Neural cell (in vitro differentiated cells): ENCODE measurements around the gene FAM181B. TPM values are rescaled to one million over a fixed set of nuclear protein-coding genes. Genes with fewer than 3 reads are reported as not detected.

Experiments
- H2AFZ ChIP-seq: fragments of 200-600, 300-800 bp; sonication (generic), shearing (Covaris generic); 2 replicates; pipeline ENCODE4 v1.6.0; 2014; ENCODE audit warnings: low read depth, mild to moderate bottlenecking, antibody characterized with exemption, low read length, moderate library complexity
- H3F3A ChIP-seq: fragments of 200-600 bp; shearing (Covaris generic); 2 replicates; pipeline ENCODE4 v1.6.1; 2016; ENCODE audit warnings: mild to moderate bottlenecking, moderate library complexity, mixed read lengths, antibody characterized with exemption, low read length; ENCODE audit not compliant: insufficient read depth, poor library complexity, severe bottlenecking
- H3K27ac ChIP-seq: fragments of 200-600, 300-800 bp; sonication (generic), shearing (Covaris generic); 2 replicates; pipeline ENCODE4 v1.5.1; 2014; ENCODE audit warnings: mild to moderate bottlenecking, low read length, moderate library complexity
- H3K27me3 ChIP-seq: fragments of 300-800, 200-600 bp; sonication (generic), shearing (Covaris generic); 2 replicates; pipeline ENCODE4 v1.6.0; 2014; ENCODE audit warnings: mild to moderate bottlenecking, low read depth, low read length, moderate library complexity; ENCODE audit not compliant: insufficient read depth
- H3K36me3 ChIP-seq: fragments of 300-800, 200-600 bp; sonication (generic), shearing (Covaris generic); 2 replicates; pipeline ENCODE4 v1.5.1; 2014; ENCODE audit warnings: mild to moderate bottlenecking, antibody characterized with exemption, low read length, moderate library complexity; ENCODE audit not compliant: insufficient read depth
- H3K4me2 ChIP-seq: fragments of 300-800, 200-600 bp; sonication (generic), shearing (Covaris generic); 2 replicates; pipeline ENCODE4 v1.6.0; 2014; ENCODE audit warnings: mild to moderate bottlenecking, low read length
- H3K4me3 ChIP-seq: fragments of 300-800, 200-600 bp; sonication (generic), shearing (Covaris generic); 2 replicates; pipeline ENCODE4 v1.5.1; 2014; ENCODE audit warnings: mild to moderate bottlenecking, low read length, moderate library complexity
- H3K79me2 ChIP-seq: fragments of 200-600 bp; shearing (Covaris generic); replicated peaks from 2 replicates; pipeline ENCODE4 v1.6.0; 2014; ENCODE audit warnings: mild to moderate bottlenecking, low read length, moderate library complexity; ENCODE audit not compliant: insufficient read depth
- H3K9ac ChIP-seq: fragments of 300-800, 200-600 bp; sonication (generic), shearing (Covaris generic); 2 replicates; pipeline ENCODE4 v1.6.1; 2016; ENCODE audit warnings: mild to moderate bottlenecking, low read length, mixed read lengths
- H3K9me2 ChIP-seq: fragments of 200-600 bp; shearing (Covaris generic); 2 replicates; pipeline ENCODE4 v1.6.1; 2016; ENCODE audit warnings: mild to moderate bottlenecking, low read length, mixed read lengths; ENCODE audit not compliant: insufficient read depth
- H3K9me3 ChIP-seq: fragments of 200-600, 300-800 bp; sonication (generic), shearing (Covaris generic); 2 replicates; pipeline ENCODE4 v1.6.1; 2016; ENCODE audit warnings: mild to moderate bottlenecking, mixed run types, low read length, moderate library complexity, mixed read lengths
- H4K20me1 ChIP-seq: fragments of 200-600 bp; shearing (Covaris generic); 2 replicates; pipeline ENCODE4 v1.6.1; 2016; ENCODE audit warnings: mild to moderate bottlenecking, mixed run types; ENCODE audit not compliant: insufficient read depth
- CTCF ChIP-seq: fragments of 450-650 bp; IDR thresholded peaks from 2 replicates; pipeline ENCODE4 v1.5.1; 2014; ENCODE audit warnings: antibody characterized with exemption, mild to moderate bottlenecking, moderate library complexity; ENCODE audit not compliant: poor library complexity, severe bottlenecking
- EP300 ChIP-seq: fragments of 450-650 bp; conservative IDR thresholded peaks from 2 replicates; pipeline ENCODE4 v1.6.1; 2014; ENCODE audit warnings: antibody characterized with exemption, mild to moderate bottlenecking, moderate library complexity; ENCODE audit not compliant: poor library complexity, severe bottlenecking
- EZH2 ChIP-seq: fragments of 200-600, 300-800 bp; shearing (Covaris generic), sonication (generic); IDR thresholded peaks from 2 replicates; pipeline ENCODE4 v1.6.1; 2014; ENCODE audit warnings: antibody characterized with exemption, low read length, borderline replicate concordance, mild to moderate bottlenecking; ENCODE audit not compliant: insufficient read depth, poor library complexity, severe bottlenecking
- MXI1 ChIP-seq: fragments of 450-650 bp; conservative IDR thresholded peaks from 2 replicates; pipeline ENCODE4 v1.6.1; 2014; ENCODE audit warnings: antibody characterized with exemption, mild to moderate bottlenecking; ENCODE audit not compliant: poor library complexity, severe bottlenecking
- POLR2AphosphoS5 ChIP-seq: IDR thresholded peaks from 2 replicates; pipeline ENCODE4 v1.6.1; 2012
- RAD21 ChIP-seq: fragments of 450-650 bp; conservative IDR thresholded peaks from 2 replicates; pipeline ENCODE4 v1.6.1; 2014; ENCODE audit warnings: antibody characterized with exemption, mild to moderate bottlenecking, moderate library complexity
- SMC3 ChIP-seq: fragments of 450-650 bp; conservative IDR thresholded peaks from 2 replicates; pipeline ENCODE4 v1.6.1; 2014; ENCODE audit warnings: antibody characterized with exemption, mild to moderate bottlenecking, moderate library complexity; ENCODE audit not compliant: poor library complexity
- TAF1 ChIP-seq: IDR thresholded peaks from 2 replicates; pipeline ENCODE4 v1.6.1; 2012; ENCODE audit warnings: low read depth
- polyA plus RNA-seq: library from polyadenylated mRNA; depleted of rRNA; stranded (reverse); fragments of >200 nt; gene quantifications from 2 replicates; pipeline ENCODE4 v1.2.3, GENCODE V29; 2014
- TF ChIP-seq, protein P1 (sequence below): IDR thresholded peaks from 2 replicates; pipeline ENCODE4 v1.6.1; 2012; ENCODE audit warnings: borderline replicate concordance

Gene FAM181B
- polyA plus RNA-seq, 1 donor from 2014 or later: 1.3 TPM

- Histone ChIP-seq H3K9me3 (no peaks in the 10 kb centered on the region), H3K4me2 (no peak overlapping the region), H2AFZ (no peak overlapping the region), H3K27me3 (no peaks in the 10 kb centered on the region), H3K79me2 (no peaks in the 10 kb centered on the region), H3F3A (no peaks in the 10 kb centered on the region), H4K20me1 (no peaks in the 10 kb centered on the region), H3K9me2 (no peaks in the 10 kb centered on the region), H3K36me3 (no peaks in the 10 kb centered on the region), H3K4me3 (no peak overlapping the region), H3K27ac (no peak overlapping the region), H3K9ac (no peak overlapping the region)
- TF ChIP-seq RAD21 (no peak), EZH2 (no peak), SMC3 (no peak), EP300 (no peak), TAF1 (no peak), MXI1 (no peak), POLR2AphosphoS5 (no peak), CTCF (no peak)
- TF ChIP-seq, protein P1, sequence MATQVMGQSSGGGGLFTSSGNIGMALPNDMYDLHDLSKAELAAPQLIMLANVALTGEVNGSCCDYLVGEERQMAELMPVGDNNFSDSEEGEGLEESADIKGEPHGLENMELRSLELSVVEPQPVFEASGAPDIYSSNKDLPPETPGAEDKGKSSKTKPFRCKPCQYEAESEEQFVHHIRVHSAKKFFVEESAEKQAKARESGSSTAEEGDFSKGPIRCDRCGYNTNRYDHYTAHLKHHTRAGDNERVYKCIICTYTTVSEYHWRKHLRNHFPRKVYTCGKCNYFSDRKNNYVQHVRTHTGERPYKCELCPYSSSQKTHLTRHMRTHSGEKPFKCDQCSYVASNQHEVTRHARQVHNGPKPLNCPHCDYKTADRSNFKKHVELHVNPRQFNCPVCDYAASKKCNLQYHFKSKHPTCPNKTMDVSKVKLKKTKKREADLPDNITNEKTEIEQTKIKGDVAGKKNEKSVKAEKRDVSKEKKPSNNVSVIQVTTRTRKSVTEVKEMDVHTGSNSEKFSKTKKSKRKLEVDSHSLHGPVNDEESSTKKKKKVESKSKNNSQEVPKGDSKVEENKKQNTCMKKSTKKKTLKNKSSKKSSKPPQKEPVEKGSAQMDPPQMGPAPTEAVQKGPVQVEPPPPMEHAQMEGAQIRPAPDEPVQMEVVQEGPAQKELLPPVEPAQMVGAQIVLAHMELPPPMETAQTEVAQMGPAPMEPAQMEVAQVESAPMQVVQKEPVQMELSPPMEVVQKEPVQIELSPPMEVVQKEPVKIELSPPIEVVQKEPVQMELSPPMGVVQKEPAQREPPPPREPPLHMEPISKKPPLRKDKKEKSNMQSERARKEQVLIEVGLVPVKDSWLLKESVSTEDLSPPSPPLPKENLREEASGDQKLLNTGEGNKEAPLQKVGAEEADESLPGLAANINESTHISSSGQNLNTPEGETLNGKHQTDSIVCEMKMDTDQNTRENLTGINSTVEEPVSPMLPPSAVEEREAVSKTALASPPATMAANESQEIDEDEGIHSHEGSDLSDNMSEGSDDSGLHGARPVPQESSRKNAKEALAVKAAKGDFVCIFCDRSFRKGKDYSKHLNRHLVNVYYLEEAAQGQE: no peak
Observed at GRCh38 chr11:82719361-82720105, 14.1 kb downstream of the FAM181B start.

DNA sequence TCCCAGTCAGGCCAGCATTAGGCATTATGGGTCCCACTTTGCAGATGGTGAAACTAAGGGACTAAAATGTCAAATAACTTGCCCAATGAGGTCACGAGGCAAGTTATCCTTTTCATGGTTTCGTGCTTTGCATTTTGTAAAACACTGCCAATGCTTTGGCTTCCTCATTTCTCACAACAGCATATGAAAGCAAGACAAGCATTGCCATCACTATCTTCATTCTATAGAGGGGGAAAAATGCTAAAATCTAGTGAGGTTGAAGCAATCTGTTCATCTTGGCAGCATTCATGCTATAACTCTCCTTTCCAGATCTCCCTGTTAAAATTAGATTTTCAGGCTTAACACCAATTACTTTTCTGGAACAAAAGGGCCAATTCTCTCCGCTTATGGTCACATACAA is 14.8 kb downstream of the FAM181B start:
- TF ChIP-seq, protein P1: no peak
- TF ChIP-seq SMC3: no peak
- no peak for TF ChIP-seq CTCF
- H3K27me3 ChIP-seq: no peaks in the 10 kb centered on the region
- no peak overlapping the region for H2AFZ ChIP-seq
- no peak overlapping the region for H3K4me3 ChIP-seq
- H3K36me3 ChIP-seq: no peaks in the 10 kb centered on the region
- H3K79me2 ChIP-seq: no peaks in the 10 kb centered on the region
- H3K9me2 ChIP-seq: no peaks in the 10 kb centered on the region
- H3K27ac ChIP-seq: no peak overlapping the region
- no peak overlapping the region for H3K4me2 ChIP-seq
- no peaks in the 10 kb centered on the region for H3K9me3 ChIP-seq
- H4K20me1 ChIP-seq: no peaks in the 10 kb centered on the region
- no peaks in the 10 kb centered on the region for H3F3A ChIP-seq
- H3K9ac ChIP-seq: no peak overlapping the region
